OCI-LY1 (cell line): ENCODE results near the gene SLC22A3.
"Not testable (repeated sequence)": the region's sequence is repeated elsewhere in the genome, so short reads cannot be mapped to it uniquely, and the experiment has no call there.

ENCODE experiments used
- H2AFZ ChIP-seq: fragments of 200-600 bp; sonication (generic), shearing (Covaris generic); 2 replicates; pipeline ENCODE4 v1.6.0; 2014; ENCODE audit warnings: antibody characterized with exemption, mild to moderate bottlenecking, low read length
- H3F3A ChIP-seq: fragments of 200-600 bp; sonication (generic), shearing (Covaris generic); 2 replicates; pipeline ENCODE4 v1.6.0; 2014; ENCODE audit warnings: mild to moderate bottlenecking, antibody characterized with exemption, low read length, moderate library complexity; ENCODE audit not compliant: insufficient read depth
- H3K27ac ChIP-seq: fragments of 200-600 bp; sonication (generic); 2 replicates; pipeline ENCODE4 v1.5.1; 2014; ENCODE audit warnings: low read length, mixed run types, mild to moderate bottlenecking, low read depth; ENCODE audit not compliant: poor library complexity, severe bottlenecking
- H3K27me3 ChIP-seq: fragments of 200-600 bp; sonication (generic); 2 replicates; pipeline ENCODE4 v1.6.0; 2014; ENCODE audit warnings: antibody characterized with exemption, mild to moderate bottlenecking, low read length, moderate library complexity; ENCODE audit not compliant: insufficient read depth
- H3K36me3 ChIP-seq: fragments of 200-600 bp; sonication (generic); 2 replicates; pipeline ENCODE4 v1.6.1; 2014; ENCODE audit warnings: mild to moderate bottlenecking, antibody characterized with exemption, low read length, moderate library complexity, mixed read lengths; ENCODE audit not compliant: insufficient read depth
- H3K4me1 ChIP-seq: fragments of 200-600 bp; sonication (generic); 2 replicates; pipeline ENCODE4 v1.5.1; 2014; ENCODE audit warnings: mild to moderate bottlenecking, low read length, moderate library complexity; ENCODE audit not compliant: insufficient read depth, severe bottlenecking
- H3K4me2 ChIP-seq: fragments of 200-600 bp; sonication (generic), shearing (Covaris generic); 2 replicates; pipeline ENCODE4 v1.6.1; 2014; ENCODE audit warnings: low read length
- H3K4me3 ChIP-seq: fragments of 200-600 bp; sonication (generic); 2 replicates; pipeline ENCODE4 v1.5.1; 2014; ENCODE audit warnings: low read length, low read depth, mild to moderate bottlenecking, mixed read lengths; ENCODE audit not compliant: poor library complexity, severe bottlenecking
- H3K79me2 ChIP-seq: fragments of 200-600 bp; shearing (Covaris generic); 2 replicates; pipeline ENCODE4 v1.6.1; 2016; ENCODE audit warnings: mixed run types, low read length, mixed read lengths; ENCODE audit not compliant: insufficient read depth
- H3K9ac ChIP-seq: fragments of 200-600 bp; sonication (generic), shearing (Covaris generic); 2 replicates; pipeline ENCODE4 v1.6.1; 2014; ENCODE audit warnings: mild to moderate bottlenecking, low read length, mixed read lengths
- H3K9me2 ChIP-seq: fragments of 200-600 bp; sonication (generic), shearing (Covaris generic); 2 replicates; pipeline ENCODE4 v1.6.1; 2014; ENCODE audit warnings: low read depth, mild to moderate bottlenecking, low read length, mixed read lengths
- H3K9me3 ChIP-seq: fragments of 200-600 bp; shearing (Covaris generic); 2 replicates; pipeline ENCODE4 v1.6.1; 2014; ENCODE audit warnings: low read length, mixed read lengths
- H4K20me1 ChIP-seq: fragments of 200-600 bp; sonication (generic), shearing (Covaris generic); 2 replicates; pipeline ENCODE4 v1.6.0; 2016; ENCODE audit warnings: mild to moderate bottlenecking, low read length; ENCODE audit not compliant: insufficient read depth
- CTCF ChIP-seq: fragments of 200-600 bp; sonication (generic), shearing (Covaris generic); IDR thresholded peaks from 2 replicates; pipeline ENCODE4 v1.5.1; 2017; ENCODE audit warnings: mild to moderate bottlenecking, antibody characterized with exemption, low read length, moderate library complexity, mixed read lengths
- EZH2 ChIP-seq: fragments of 200-600 bp; sonication (generic), shearing (Covaris generic); IDR thresholded peaks from 2 replicates; pipeline ENCODE4 v1.8.0; 2017; ENCODE audit warnings: borderline replicate concordance, mixed run types, mild to moderate bottlenecking, antibody characterized with exemption, low read length, moderate library complexity, mixed read lengths

SLC22A3 gene

GRCh38 chr6:160461641-160462040, 113.5 kb downstream of the SLC22A3 start:
- Histone ChIP-seq H2AFZ (no peak overlapping the region), H3K4me1 (no peaks in the 10 kb centered on the region), H3K79me2 (no peaks in the 10 kb centered on the region), H3K9me3 (no peaks in the 10 kb centered on the region), H3K36me3 (no peaks in the 10 kb centered on the region), H3K9me2 (no peaks in the 10 kb centered on the region), H4K20me1 (no peaks in the 10 kb centered on the region), H3K4me2 (no peak overlapping the region), H3K4me3 (no peak overlapping the region), H3K27me3 (no peaks in the 10 kb centered on the region), H3F3A (no peaks in the 10 kb centered on the region), H3K9ac (no peak overlapping the region), H3K27ac (no peak overlapping the region)
- no peak for TF ChIP-seq EZH2

GRCh38 chr6:160462116-160462515, 113.9 kb downstream of the SLC22A3 start:
- Histone ChIP-seq H3K9me3 (no peaks in the 10 kb centered on the region), H3K27ac (no peak overlapping the region), H3K36me3 (no peaks in the 10 kb centered on the region), H4K20me1 (no peaks in the 10 kb centered on the region), H2AFZ (no peak overlapping the region), H3K27me3 (no peaks in the 10 kb centered on the region), H3K9ac (no peak overlapping the region), H3K4me1 (no peaks in the 10 kb centered on the region), H3F3A (no peaks in the 10 kb centered on the region), H3K4me3 (no peak overlapping the region), H3K9me2 (no peaks in the 10 kb centered on the region), H3K4me2 (no peak overlapping the region), H3K79me2 (no peaks in the 10 kb centered on the region)
- no peak for TF ChIP-seq CTCF
- TF ChIP-seq EZH2: no peak

GRCh38 chr6:160462551-160463109, 114.5 kb downstream of the SLC22A3 start:
- Histone ChIP-seq H3K9me2 (no peaks in the 10 kb centered on the region), H3K27ac (no peak overlapping the region), H3K36me3 (no peaks in the 10 kb centered on the region), H3K4me2 (no peak overlapping the region), H4K20me1 (no peaks in the 10 kb centered on the region), H3K4me3 (no peak overlapping the region), H3K27me3 (no peaks in the 10 kb centered on the region), H3K9me3 (no peaks in the 10 kb centered on the region), H3K9ac (no peak overlapping the region), H2AFZ (no peak overlapping the region), H3K4me1 (no peaks in the 10 kb centered on the region), H3F3A (no peaks in the 10 kb centered on the region), H3K79me2 (no peaks in the 10 kb centered on the region)
- TF ChIP-seq EZH2 (no peak), CTCF (no peak)

GRCh38 chr6:160464744-160465143, 116.6 kb downstream of the SLC22A3 start:
- Histone ChIP-seq H3K36me3 (no peaks in the 10 kb centered on the region), H3K4me2 (no peak overlapping the region), H3K4me1 (no peaks in the 10 kb centered on the region), H3K27me3 (no peaks in the 10 kb centered on the region), H3K9ac (no peak overlapping the region), H3F3A (no peaks in the 10 kb centered on the region), H3K27ac (no peak overlapping the region), H3K9me2 (no peaks in the 10 kb centered on the region), H3K4me3 (no peak overlapping the region), H3K79me2 (no peaks in the 10 kb centered on the region), H4K20me1 (no peaks in the 10 kb centered on the region), H2AFZ (no peak overlapping the region), H3K9me3 (no peaks in the 10 kb centered on the region)
- no peak for TF ChIP-seq CTCF
- TF ChIP-seq EZH2: no peak

- not testable (repeated sequence) for H3K9me3 ChIP-seq, H3K36me3 ChIP-seq, H3K4me2 ChIP-seq, H3K4me3 ChIP-seq, H3K79me2 ChIP-seq, H2AFZ ChIP-seq, H3K9me2 ChIP-seq, H3K27ac ChIP-seq, H3F3A ChIP-seq, H3K9ac ChIP-seq, H3K27me3 ChIP-seq, H4K20me1 ChIP-seq, H3K4me1 ChIP-seq
Measured at GRCh38 chr6:160467261-160467871, 119.2 kb downstream of the SLC22A3 start.
